GM21723 (cell line): ENCODE results near the gene NHSL2.

Source experiments
- ATAC-seq: cut with Tn5 transposase; IDR thresholded peaks from one replicate; pipeline ENCODE4 v1.9.1; 2021; ENCODE audit warnings: mild to moderate bottlenecking, moderate library complexity; ENCODE audit not compliant: unreplicated experiment

Gene NHSL2

DNA sequence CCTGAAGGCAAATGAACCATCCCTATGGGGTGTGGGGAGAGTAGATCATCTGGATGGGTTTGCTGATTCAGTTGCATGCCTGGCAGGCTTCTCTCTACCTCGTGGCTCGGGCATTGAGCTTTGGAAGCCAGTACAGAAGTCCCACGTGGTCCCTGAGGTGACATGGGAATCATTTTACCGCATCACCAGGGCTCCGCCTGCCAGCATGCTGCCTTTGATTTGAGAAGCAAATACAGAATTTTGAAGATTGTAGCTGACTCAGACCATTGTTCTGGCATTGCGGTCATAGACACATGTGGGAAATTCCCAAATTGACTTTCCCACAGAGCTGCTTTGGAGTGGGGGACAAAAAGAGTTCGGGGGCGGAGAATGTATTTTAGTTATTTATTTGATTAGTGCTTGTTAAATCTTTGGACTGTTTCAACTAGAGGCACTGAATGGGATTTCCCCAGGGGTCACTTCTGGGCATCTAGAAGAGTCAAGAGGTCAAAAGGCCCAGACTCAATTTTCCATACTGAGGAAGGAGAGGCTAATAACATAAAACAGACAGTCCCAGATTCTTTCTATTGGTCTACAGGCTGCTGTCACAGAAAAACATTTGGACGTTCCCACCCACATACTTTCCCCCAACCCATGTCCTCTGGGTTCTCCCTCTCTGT, 79.3 kb downstream of the NHSL2 start:
- ATAC-seq = no peak

DNA sequence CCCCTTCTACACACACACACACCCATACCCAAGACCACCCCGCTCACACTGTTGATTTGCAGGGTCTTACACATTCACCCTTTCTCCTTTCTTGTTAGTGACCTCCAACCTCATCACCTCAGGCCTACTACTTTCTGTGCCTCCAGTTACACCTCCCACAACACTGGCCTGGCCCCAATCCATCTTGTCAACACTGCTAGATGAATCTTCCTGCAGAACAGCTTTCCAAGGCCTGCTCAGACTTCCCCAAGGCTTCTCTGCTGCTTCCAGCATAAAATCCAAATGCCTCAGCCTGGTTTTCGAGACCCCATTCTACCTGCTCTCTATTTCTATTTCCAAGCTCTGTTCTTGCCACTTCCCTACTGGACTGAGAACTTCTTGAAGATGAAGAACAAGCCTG, 79.9 kb downstream of the NHSL2 start:
- ATAC-seq = no peak

DNA sequence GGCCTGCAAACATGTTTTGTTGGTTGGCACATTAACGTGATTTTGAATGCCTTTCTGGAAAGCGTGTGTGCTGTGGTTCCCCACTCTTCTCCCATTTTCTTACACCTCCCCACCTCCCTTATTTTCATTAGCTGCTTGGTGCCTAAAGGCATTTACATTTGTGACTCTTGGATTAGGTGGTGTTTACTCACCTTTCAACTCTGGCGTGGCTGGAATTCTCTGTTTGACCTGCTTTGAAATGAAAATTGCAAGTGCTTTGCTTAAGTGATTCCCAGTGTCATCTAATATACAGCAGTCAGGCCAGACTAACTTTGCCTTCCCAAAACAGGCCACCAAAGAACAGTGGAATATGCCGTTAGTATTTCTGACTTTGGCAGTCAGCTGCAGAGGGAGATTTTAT, 80.5 kb downstream of the NHSL2 start:
- no peak for ATAC-seq

DNA sequence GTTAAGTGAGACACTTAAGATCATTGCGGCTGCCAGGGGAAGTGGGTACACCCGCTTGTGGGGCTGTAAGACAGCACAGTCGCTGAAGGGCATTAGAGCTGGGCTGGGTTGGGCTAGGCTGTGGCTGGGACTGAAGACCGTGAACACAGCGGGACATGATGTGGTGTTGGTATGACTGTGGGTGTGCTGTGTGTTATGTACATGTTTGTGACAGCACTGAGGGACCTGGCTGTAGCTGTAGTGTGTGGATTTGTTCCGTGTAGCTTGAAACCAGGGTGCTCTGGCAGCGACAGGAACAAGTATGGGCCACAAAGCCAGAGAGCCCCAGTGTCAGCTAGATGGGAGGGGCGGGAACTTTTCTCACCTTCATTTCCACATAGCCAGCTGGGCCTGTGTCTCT, 82.1 kb downstream of the NHSL2 start:
- ATAC-seq = no peak

- ATAC-seq = no peak
Measured at GRCh38 chrX:71993371-71993770, 82.7 kb downstream of the NHSL2 start.

DNA sequence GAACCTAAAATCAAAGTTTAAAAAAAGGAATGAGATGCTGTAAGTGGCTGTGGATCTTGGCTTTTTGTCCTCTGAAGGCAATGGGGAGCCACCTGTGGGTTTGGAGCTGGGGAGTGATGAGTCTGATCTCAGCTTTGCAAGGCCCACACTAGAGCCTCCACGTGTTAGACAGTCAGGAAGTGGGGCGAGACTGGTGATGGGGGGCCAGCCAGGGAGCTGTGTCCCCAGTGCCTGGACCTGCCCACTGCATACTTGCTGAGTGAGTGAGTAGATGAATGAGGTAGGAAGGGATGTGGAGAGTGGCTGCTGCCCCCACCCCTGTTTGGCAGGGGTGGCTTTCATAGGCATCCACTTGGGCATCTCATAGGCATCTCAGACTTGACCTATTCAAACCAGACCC, 84.0 kb downstream of the NHSL2 start:
- no peak for ATAC-seq

DNA sequence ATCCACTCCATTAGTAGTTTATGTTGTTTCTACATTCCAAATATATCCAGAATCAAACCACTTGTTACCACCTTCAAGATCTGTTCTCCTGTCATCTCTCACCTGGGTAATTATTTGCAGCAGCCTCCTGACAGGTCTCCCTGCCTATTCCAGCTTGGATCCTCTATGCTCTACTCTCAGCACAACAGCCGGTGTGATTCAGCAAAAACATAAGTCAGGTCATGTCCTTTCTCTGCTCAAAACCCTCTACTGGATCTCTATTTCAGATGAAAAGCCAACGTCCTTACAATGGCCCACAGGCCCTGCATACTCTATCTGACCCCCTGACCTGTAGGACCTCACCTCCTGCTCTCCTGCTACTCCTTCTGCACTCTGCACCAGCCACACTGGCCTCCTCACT, 84.5 kb downstream of the NHSL2 start:
- ATAC-seq = no peak

GRCh38 chrX:71996136-71996535, 85.5 kb downstream of the NHSL2 start:
- ATAC-seq = no peak

DNA sequence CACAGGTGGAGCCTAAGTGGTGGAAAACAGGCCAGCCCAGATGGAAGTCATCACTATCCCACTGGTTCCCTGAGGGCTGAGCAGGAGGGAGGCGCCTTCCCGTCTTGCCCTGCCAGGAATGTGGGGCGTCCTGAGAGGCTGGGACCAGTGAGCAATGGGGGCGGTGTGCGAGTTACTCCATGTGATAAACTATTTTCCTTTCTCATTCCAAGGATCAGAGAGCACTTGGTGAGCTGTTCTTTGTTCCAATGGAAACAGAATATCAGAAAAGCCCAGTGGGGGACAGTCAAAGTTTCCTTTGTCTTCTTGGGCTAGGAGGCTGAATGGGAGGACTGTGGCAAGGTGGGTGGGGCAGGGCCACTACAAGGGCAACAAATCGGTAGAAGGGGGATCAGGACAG, 86.2 kb downstream of the NHSL2 start:
- ATAC-seq = no peak

DNA sequence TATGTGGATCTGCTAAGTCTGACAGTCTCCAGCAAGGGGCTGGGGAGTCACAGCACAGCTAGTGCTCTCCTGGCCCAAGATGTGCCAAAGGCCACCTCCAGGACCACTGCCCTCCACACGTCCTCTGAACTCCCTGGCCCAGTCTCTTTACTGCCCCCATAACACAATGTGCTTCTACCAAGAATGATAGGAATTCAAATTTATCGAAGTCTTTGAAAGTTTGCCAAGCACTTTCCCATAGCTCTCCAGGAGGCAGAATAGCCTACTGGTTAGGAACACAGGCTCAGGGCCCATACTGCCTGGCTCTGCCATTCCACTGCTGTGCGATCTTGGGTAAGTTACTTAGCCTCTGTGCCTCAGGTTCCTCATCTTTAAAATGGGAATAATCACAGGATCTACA, 86.7 kb downstream of the NHSL2 start:
- no peak for ATAC-seq

GRCh38 chrX:71998836-71999509, 88.3 kb downstream of the NHSL2 start:
- ATAC-seq = peak; percentile 72

DNA sequence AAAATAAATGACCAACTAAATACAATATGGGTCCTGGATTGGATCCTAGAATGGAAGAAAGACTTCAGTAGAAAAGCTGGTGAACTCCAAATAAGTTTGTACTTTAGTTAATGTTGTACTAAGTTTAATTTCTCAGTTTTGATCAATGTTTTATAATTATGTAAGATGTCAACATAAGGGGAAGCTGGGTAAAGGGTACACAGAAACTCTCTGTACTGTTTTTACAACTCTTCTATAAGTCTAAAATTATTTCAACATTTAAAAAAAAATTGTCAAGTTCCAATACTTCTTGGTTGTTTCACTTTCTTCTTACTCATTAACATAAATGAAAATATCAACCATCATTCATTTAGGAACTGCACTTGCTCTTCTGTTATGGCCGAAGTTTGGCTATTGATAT, 88.9 kb downstream of the NHSL2 start:
- ATAC-seq = no peak

- ATAC-seq = no peak
Measured at GRCh38 chrX:72001471-72001870, 90.8 kb downstream of the NHSL2 start.

DNA sequence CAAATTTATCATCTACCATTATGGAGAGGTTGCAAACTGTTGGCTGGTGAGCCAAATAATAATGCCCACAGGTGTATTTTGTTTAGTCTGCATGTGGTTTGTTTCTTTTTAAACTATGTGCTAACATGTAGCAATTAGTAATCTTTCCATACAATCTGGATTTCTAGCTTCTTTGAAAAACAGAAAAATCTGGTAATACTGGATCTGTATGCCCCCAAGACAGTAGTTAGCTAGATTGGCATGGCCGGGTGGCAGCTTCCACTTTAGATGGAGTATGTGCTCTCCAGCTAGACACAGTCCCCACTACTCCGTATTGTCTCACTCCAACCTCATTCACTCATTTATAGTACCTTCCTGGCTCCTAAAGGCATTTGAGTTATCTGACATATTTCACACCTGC, 91.3 kb downstream of the NHSL2 start:
- no peak for ATAC-seq

DNA sequence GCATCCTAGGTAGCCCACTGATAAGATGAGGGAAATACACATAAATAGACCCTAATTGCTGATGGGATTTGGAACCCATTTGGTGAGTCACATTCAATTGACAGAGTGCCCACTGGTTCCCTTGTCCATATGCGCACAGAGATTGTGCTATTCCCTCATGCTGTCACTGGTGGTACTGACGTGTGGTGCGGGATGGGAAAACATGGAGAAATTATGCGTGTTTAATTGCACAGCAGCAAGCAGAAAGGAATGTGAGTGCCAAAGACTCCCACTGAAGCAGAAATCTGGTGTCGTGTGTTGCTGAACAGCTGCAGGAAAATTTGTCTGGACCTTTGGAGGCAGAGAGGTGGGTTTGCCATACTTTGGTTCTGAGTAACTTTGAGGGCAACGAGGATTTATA, 92.2 kb downstream of the NHSL2 start:
- ATAC-seq = no peak

- no peak for ATAC-seq
Measured at GRCh38 chrX:72003811-72004750, 93.4 kb downstream of the NHSL2 start.

DNA sequence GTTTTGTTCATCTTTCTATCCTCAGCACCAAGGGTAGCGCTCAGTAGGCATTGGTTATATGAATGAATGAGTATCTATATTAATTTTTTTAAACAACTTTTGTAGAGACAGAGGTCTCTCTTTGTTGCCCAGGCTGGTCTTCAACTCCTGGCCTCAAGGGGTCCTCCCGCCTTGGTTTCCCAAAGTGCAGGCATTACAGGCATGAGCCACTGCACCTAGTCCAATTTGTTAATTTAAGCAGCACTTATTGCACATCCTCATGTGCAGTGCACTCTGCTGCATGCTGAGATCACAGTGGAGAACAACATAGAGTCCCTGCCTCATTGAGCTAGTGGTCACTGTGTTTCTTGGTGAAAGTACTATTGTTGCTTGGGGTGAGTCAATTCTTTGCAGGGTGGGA, 94.4 kb downstream of the NHSL2 start:
- ATAC-seq = no peak

DNA sequence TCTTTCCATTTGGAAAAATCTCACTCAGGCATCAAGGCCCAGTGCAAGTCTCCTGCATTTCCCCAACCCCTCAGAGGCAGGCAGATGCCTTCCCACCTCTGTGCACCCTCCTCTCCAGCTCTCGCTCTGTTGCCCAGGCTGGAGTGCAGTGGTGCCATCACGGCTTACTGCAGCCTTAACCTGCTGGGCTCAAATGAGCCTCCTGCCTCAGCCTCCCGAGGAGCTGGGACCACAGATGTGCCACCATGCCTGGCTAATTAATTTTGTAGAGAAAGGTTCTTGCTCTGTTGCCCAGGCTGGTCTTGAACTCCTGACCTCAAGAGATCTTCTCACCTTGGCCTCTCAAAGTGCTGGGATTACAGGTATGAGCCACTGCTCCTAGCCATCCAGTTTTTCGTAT, 95.8 kb downstream of the NHSL2 start:
- ATAC-seq = no peak

- ATAC-seq = no peak
Measured at GRCh38 chrX:72009731-72010130, 99.1 kb downstream of the NHSL2 start.

DNA sequence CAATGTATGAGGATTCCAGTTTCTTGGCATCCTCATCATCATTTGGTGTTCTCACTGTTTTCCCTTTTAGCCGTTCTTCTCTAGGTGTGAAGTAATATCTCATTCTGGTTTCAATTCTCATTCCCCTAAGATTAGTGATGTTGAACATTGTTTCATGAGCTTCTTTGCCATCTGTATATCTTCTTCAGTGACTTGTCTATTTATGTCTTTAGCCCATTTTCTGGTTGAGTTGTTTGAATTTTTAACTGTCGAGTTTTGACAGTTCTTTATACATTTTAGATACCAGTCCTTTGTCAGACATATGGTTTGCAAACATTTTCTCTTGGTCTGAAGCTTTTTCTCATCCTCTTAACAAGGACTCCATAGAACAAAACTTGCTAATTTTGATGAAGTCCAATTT, 101.1 kb downstream of the NHSL2 start:
- ATAC-seq = no peak

GRCh38 chrX:72015383-72015782, 104.7 kb downstream of the NHSL2 start:
- no peak for ATAC-seq
